HPDE6-E6E7 (cell line): Measurements from ENCODE around the gene COX7B2.
A peak's percentile ranks its signal among the peaks of the same experiment; 100 is the strongest.

ENCODE experiments used
- DNase-seq: peaks from one replicate; pipeline ENCODE4 v3.0.0; 2011; ENCODE audit warnings: missing footprints; ENCODE audit errors: extremely low spot score

Gene COX7B2

GRCh38 chr4:46909078-46909477 lies at the start of gene COX7B2:
TSS of gene COX7B2 (minus strand) at chr4:46909245. CDS start at chr4:46735192, 174,053 bp downstream.
- DNase-seq: no peak

GRCh38 chr4:46956451-46956850 lies 47.4 kb upstream of the COX7B2 start:
- no peak for DNase-seq

- no peak for DNase-seq
Measured at GRCh38 chr4:46955601-46956000, 46.6 kb upstream of the COX7B2 start.

GRCh38 chr4:46954643-46955042 lies 45.6 kb upstream of the COX7B2 start:
- DNase-seq: no peak

- no peak for DNase-seq
Measured at GRCh38 chr4:46953564-46953963, 44.5 kb upstream of the COX7B2 start.

GRCh38 chr4:46952451-46952850 lies 43.4 kb upstream of the COX7B2 start:
- no peak for DNase-seq

- DNase-seq: no peak
Measured at GRCh38 chr4:46950826-46951225, 41.8 kb upstream of the COX7B2 start.

GRCh38 chr4:46949822-46950221 lies 40.8 kb upstream of the COX7B2 start:
- no peak for DNase-seq

- DNase-seq: no peak
Measured at GRCh38 chr4:46947541-46947940, 38.5 kb upstream of the COX7B2 start.

GRCh38 chr4:46946919-46947536 lies 38.0 kb upstream of the COX7B2 start:
- DNase-seq: no peak

- no peak for DNase-seq
Measured at GRCh38 chr4:46945062-46945461, 36.0 kb upstream of the COX7B2 start.

- no peak for DNase-seq
Measured at GRCh38 chr4:46944345-46944744, 35.3 kb upstream of the COX7B2 start.

GRCh38 chr4:46937493-46937892 lies 28.4 kb upstream of the COX7B2 start:
- DNase-seq: no peak

- DNase-seq: no peak
Measured at GRCh38 chr4:46934726-46935125, 25.7 kb upstream of the COX7B2 start.

- DNase-seq: peak; percentile 6
Measured at GRCh38 chr4:46933686-46934085, 24.6 kb upstream of the COX7B2 start.

GRCh38 chr4:46931981-46932380 lies 22.9 kb upstream of the COX7B2 start:
- no peak for DNase-seq

GRCh38 chr4:46930891-46931290 lies 21.8 kb upstream of the COX7B2 start:
- no peak for DNase-seq

- no peak for DNase-seq
Measured at GRCh38 chr4:46927201-46927600, 18.2 kb upstream of the COX7B2 start.

GRCh38 chr4:46924789-46925529 lies 15.9 kb upstream of the COX7B2 start:
- no peak for DNase-seq

GRCh38 chr4:46922205-46922604 lies 13.2 kb upstream of the COX7B2 start:
- DNase-seq: no peak

GRCh38 chr4:46908148-46908547 lies 897 bp downstream of the COX7B2 start:
- no peak for DNase-seq

GRCh38 chr4:46900082-46900481 lies 9.0 kb downstream of the COX7B2 start:
- DNase-seq: no peak

GRCh38 chr4:46894826-46895225 lies 14.2 kb downstream of the COX7B2 start:
- DNase-seq: no peak

GRCh38 chr4:46890056-46890455 lies 19.0 kb downstream of the COX7B2 start:
- no peak for DNase-seq
